Kidney glomerular epithelial cell (primary cell): ENCODE results near the gene SMIM24.
"Not testable (repeated sequence)": the region's sequence is repeated elsewhere in the genome, so short reads cannot be mapped to it uniquely, and the experiment has no call there.

Experiments used
- DNase-seq: peaks from one replicate; lab custom pipeline; 2025; lab: John Stamatoyannopoulos, UW

Gene SMIM24

DNA sequence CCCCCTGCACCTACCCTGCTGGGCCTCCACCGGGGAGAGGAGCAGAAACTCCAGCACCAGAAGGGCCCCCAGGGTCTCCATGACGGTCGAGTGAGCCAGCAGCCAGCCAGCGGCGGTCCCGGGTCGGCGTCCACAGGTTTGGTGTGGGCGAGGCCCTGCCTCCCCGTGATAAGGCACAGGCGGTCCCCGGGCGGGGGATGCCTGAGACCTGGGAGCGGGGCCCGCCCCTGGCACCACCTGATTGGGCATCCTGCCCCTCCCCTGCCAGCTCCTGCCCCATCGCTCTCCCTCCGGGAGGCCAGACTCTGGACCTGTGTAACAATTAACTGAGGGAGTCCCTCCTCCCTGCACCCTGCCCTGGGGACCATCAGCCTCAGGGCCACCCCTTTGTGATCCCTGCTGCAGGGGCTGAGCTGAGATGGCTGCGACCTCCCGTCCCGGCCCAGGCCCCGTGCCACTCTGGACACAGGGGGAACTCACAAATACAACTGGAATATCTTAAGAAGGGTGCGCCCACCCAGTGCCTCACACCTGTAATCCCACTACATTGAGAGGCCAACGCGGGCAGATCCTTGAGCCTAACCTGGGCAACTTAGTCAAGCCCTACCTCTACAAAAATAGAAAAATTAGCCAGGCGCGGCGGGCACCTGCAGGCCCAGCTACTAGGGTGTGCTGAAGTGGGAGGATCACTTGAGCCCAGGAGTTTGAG lies at the start of gene SMIM24:
Gene SMIM24 (minus strand): TSS at position 143 of the 709 bp plus-strand sequence. CDS start 62 bp downstream, at position 81.
- no peak for DNase-seq

DNA sequence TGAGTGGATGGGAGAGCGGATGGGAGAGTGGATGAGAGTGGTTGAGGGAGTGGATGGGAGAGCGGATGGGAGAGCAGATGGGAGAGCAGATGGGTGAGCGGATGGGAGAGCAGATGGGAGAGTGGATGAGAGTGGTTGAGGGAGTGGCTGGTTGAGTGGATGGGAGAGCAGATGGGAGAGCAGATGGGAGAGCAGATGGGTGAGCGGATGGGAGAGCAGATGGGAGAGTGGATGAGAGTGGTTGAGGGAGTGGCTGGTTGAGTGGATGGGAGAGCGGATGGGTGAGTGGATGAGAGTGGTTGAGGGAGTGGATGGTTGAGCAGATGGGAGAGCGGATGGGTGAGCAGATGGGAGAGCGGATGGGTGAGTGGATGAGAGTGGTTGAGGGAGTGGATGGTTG lies 49.0 kb upstream of the SMIM24 start:
- not testable (repeated sequence) for DNase-seq

DNA sequence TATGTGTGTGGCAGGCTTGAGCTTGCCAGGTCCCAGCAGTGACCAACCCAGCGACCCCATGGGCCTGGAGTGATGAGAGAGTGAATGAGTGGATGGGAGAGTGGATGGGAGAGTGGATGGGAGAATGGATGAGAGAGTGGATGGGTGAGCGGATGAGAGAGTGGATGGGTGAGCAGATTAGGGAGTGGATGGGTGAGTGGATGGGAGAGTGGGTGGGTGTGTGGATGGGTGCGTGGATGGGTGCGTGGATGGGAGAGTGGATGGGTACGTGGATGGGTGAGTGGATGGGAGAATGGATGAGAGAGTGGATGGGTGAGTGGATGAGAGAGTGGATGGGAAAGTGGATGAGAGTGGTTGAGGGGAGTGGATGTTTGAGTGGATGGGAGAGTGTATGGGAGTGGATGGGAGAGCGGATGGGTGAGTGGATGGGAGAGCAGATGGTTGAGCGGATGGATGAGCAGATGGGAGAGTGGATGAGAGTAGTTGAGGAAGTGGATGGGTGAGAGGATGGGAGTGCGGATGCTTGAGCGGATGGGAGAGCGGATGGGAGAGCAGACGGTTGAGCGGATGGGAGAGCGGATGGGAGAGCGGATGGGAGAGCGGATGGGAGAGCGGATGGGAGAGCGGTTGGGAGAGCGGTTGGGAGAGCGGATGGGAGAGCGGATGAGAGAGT lies 48.4 kb upstream of the SMIM24 start:
- DNase-seq: no peak

DNA sequence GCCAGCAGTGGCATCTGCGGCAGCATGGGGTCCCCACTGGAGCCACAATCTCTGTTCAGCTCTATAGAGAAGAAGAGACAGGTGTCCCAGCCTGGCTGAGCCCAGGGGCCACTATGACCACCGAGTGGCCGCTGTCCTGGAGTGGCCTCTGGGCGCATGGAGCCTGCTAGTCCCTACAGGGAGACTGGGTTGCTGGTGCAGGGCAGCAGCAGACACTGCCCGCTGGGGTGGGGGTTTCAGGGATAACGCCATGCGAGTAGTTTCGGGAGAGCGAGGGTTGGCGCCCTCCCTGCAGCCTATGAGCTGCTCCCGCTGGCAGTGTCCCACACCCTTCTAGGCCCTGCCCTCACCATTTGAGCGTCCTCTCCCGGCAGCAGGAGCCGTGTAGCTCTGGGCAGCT lies 47.8 kb upstream of the SMIM24 start:
- no peak for DNase-seq

DNA sequence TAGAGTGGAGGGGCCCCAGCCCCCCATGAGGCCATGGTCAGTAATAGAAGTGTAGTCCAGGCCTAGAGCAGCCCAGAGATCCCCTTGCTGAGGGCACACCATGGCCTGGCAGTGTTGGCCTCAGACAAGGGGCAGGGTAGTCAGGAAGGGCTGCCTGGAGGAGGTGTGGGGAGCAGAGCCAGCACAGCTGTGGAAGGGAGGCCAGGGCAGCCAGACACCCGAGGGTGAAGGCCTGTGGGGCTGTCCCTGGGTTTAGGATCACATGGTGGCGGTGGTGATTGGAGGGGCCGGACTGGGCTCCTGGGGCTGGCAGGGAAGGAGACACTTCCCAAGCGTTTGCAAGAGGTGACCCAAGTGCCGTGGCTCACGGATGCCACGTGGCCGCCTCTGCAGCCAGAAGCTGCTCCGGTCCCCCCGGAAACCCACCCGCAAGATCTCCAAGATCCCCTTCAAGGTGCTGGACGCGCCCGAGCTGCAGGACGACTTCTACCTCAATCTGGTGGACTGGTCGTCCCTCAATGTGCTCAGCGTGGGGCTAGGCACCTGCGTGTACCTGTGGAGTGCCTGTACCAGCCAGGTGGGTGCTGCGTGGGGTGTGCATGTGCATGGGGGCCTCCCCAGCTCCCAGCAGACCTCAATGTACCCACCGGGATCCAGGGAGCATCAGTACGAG lies 47.0 kb upstream of the SMIM24 start:
- no peak for DNase-seq

DNA sequence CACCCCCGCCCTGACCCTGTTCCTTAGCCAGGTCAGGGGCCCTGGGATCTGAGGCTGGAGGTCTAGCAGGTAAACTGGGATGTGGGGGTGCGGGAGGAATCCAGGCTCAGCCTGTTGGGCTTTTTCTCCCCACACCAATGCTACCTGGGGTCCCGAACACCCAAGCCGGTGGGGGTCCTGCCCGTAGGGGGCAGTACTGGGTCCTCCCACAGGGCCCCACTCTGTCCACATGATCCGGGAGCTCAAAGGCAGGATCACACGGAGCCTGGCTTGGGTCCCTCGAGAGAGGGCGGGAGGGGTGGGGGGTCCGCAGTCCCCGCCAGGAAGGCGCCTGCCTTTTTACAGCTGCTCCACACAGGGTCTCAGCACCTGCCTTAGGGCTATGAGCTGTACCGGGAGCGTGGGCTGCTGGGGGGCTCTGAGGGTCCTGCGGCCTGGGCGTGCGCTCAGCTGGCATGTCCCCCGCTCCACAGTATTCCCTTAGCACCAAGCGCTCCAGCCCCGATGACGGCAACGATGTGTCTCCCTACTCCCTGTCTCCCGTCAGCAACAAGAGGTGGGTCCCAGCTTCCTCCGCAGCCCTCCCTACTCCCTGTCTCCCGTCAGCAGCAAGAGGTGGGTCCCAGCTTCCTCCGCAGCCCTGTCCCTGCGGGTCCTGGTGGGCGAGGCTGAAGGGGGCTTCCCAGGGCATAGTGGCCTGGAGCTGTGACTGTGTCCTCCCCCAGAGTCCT lies 46.3 kb upstream of the SMIM24 start:
- DNase-seq: no peak

DNA sequence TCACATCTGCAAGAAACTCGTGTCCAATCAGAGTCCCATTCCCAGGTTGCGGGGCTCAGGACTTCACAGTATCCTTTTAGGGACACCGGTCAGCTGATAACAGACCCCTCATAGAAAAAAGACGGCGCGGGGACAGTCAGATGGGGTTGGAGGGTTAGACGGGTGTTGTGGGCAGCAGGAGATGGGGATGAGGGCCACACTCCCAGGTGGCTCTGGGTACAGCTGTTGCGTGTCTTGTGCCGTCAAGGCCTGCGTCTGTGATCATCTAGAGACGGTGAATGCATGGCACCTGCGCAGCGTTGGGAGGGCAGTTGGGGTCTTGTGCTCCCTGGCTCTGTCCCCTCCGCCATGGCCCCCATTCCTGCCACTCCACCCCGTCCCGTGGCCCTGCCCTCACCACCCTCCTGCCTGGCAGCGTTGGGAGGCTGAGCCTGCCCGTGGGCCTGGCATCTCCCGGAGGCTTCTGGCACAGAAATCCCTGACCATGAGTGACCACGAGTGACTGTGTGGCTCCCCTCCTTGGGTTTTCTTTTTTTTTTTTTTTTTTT lies 44.7 kb upstream of the SMIM24 start:
- DNase-seq: no peak

DNA sequence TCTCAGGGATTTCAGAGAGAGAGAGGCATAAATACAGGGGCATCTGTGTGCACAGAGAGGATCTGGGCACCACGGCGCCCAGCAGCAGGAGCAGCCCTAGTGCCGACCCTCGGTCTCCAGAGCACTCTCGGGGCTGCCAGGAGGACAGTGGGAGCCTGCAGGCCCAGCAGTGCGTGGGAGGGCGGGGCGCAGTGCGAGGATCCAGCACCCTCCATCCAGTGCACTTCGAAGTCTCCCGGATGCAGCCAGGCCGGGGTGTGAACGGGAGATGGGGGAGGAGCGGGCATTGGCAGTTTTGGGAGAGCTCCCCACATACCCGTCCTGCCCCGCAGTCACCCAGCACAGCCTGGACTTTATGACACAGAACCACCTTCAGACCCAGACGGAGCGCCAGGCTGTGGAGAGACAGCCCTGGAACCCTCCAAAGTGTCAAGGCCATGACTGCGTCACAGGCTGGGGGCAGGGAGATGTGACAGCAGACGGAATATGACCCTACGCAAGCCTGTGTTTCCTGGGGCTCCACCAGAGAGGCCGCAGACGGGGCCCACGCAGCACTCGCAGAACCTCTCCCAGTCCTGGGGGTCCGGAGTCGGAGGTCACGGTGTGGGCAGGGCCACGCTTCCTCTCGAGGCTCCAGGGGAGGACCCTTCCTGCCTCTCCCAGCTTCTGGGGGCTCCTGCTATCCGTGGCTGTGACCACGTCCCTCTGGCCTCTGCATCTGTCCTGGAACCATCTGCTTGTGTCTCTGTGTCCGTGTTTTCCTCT lies 43.9 kb upstream of the SMIM24 start:
- DNase-seq: no peak

DNA sequence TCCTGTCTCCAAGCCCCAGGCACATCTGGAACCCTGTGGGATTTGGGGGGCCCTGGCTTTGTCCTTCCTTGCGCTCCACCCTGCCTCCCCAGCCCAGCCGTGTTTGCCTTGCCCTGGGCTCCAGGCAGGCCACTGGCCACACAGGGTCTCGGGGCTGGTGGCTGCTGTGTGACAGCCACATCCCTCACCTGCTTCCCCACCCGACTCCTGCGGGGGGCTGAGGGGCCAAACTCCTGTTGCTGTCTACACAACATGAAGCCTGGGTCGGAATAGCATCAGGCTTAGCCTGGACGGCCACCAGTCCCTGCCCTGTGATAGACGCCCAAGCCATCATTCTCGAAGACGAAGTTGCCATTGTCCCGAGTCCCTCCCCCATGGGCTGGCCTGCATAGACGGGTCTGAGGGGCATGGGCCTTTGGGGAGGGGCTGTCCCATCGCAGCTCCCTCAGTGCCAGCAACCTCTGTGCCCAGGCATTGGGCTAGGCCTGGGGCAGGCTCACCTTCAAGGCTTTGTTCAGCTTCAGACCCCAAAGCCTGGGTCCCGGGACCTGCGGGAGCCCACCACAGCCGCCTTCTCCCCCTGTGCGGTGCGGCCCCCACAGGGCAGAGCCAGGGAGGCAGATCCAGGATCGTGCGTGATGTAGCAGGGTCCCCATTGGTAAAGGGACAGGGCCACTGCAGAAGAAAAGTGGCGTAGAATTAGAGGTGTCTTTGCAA lies 43.2 kb upstream of the SMIM24 start:
- DNase-seq: no peak

DNA sequence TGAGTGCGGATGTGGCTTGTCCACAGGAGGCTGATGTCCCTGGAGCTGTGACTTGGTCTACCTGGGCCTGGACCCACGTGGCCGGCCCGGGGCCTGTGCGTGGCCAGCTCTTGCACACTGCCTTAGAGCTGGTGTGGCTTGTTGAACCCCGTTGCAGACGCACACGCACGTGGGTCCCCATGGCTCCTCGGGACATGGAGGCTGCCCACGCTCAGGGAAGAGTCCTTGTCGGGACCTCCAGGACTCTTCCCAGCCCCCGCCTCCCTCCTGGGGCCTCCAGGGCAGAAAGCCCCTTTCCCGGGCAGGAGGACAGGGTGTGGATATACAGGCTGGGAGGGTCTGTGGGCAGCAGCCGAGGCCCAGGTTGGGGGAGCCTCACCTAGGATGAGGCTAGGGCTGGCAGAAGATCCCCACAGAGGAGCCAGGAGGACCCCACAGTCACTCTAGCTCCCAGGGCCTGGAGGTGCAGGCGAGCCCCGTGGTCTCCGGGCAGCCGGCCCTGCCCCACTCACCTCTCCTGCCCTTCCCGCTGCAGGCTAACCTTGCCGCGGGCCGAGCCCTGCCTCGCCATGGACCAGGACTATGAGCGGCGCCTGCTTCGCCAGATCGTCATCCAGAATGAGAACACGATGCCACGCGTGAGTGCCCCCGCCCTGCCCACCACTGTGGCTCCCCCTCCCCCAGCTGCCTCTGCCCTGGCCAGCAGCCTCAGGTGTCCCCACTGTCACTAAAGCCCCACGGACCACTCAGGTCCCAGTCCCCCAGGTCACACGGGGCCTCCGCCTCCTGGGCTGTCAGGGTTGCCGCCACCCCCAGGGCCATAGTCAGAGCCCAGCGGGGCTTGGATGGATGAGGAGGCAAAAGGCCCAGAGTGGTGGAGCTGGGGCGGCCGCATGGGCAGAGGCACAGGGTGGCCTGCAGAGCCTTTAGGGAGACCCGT lies 42.4 kb upstream of the SMIM24 start:
- no peak for DNase-seq

DNA sequence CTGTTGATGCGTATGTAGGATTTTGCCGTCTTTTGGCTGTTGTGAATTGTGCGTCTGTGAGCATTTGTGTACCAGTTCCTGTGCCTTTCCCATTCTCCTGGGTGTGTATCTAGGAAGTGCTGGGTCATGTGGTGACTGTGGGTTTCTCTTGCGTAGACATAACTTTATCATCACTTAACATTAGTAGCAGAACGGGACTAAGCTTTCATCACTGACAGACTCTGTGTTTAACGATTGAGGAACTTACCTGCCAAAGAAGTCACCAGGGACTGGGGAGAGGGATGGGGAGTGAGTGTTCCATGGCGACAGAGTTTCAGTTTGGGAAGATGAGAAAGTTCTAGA lies 40.8 kb upstream of the SMIM24 start:
- DNase-seq: no peak

DNA sequence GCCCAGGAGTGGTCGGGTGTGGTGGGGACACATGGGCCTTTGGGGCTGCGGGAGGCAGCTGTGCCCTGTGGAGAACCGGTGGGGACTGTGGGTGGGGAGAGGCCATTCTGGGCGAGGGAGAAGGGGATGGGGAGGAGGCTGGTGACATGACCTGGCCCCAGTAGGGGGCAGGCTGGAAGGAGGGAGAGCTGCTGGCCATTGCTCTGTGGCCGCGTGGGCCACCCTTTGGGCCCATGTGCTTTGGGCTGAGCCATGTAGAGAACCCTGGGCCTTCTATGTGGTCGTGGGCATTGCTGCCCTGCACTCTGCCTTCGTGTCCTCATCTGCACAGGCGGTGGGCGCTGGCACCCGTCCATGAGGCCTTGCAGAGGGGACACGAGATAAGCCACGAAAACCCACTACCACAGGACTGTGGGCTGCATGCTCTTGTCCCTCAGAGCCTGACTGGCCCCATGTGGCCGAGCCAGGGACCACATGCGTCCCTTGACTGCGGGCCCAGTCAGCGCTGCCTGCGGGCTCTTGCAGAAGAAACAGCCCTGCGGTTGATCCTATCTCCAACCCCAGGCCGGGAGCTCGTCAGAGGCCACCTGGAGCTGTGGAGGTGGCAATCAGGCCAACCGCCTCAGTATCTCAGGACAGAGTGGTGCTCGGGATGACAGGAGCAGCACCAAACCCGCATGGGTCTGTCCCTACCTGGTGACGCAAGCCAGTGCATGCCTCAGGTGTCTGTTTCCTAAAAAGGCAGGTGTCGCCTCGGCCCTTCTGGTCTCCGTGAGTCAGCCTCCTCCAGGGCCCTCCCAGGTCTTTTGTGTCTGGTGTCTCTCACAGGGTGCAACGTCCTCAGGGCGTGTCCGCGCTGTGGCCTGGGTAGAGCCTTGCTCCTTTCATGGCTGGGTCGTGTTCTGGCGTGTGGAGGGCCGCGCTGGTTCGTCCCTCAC lies 40.1 kb upstream of the SMIM24 start:
- no peak for DNase-seq

DNA sequence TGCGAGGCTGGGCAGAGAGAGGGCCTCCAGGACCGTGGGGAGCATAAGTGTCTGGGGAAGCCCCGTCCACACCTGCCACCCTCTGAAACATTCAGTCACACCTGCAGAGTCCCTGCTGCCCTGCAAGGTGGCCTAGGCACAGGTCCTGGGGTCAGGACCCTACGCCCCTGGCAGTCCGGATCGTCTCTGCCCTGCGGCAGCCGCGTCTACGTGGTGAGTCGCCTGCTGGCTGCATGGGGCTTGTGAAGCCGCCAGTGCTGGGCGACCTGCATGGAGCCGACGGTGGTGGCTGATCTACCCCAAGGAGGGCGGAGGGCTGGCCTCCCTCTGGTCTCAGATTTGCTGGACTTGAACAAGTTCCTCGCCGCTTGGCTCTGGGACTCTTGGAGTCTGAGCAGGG lies 38.8 kb upstream of the SMIM24 start:
- no peak for DNase-seq

DNA sequence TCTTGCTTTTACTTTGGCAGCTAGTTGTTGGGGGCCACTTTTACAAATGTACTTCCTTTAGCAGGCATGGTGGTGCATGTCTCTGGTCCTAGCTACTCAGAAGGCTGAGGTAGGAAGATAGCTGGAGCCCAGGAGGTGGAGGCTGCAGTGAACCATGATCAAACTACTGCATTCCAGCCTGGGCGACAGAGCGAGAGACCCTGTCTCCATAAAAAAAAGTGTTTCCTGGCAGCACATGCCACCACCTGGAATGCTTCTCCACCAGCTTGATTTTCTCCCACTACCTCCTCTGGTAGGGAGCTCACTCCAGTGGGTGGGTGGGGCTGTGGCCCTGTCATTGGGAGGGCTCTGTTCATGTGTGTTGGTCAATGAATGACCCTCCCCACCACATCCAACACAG lies 38.3 kb upstream of the SMIM24 start:
- DNase-seq: peak; percentile 37

DNA sequence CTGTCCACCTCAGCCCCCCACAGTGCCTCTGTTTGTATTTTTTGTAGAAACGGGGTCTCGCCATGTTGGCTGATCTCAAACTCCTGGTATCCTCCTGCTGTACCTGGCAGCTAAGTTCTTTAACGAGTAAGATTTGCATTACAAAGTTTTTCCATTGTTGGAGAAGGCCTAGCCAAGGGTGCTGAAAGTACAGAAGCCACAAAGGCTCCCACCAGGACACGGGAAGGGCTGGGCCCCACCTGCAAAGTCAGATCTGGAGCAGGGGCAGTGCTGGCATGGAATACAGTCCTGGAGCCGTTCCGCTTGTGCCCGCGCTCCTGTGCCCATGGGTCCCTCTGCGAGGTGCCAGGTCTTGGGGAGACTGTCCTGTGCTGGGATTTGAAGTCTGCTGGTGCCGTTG lies 37.9 kb upstream of the SMIM24 start:
- no peak for DNase-seq

DNA sequence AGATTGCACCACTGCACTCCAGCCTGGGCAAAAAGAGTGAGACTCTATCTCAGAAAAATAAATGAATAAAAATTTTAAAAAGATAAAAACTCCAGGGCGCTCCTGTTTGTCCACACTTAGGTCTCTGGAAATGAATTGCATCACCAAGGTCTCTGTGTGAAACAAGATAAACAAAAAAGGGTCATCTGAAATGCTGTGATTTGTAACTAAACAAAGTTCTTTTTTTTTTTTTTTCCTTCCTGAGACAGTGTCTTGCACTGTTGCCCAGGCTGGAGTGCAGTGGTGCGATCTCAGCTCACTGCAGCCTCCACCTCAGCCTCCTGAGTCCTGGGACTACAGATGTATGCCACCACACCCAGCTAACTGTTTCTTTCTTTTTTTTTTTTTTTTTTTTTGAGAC lies 37.3 kb upstream of the SMIM24 start:
- DNase-seq: no peak

DNA sequence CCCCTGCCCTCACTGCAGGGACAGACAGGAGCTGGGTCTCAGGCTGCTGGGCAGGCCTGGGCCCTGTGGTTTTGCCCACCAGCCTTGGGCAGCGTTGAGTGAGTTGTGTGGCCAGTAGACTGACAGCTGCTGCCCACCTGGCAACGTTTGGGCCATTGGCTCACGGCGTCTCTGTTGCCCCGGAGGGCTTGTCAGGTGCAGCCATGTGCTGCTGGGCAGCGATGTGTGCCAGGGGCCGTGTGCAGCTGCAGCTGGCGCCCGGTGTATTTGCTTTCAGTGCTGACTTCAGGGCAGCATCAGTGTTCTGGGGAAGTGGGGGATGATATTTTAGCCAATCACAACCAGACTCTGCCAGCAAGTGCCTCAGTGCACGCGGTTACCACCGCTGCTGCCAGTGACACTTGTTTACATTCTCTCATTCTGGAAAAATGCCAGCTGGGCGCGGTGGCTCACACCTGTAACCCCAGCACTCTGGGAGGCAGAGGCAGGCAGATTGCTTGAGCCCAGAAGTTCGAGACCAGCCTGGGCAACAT lies 36.4 kb upstream of the SMIM24 start:
- no peak for DNase-seq

DNA sequence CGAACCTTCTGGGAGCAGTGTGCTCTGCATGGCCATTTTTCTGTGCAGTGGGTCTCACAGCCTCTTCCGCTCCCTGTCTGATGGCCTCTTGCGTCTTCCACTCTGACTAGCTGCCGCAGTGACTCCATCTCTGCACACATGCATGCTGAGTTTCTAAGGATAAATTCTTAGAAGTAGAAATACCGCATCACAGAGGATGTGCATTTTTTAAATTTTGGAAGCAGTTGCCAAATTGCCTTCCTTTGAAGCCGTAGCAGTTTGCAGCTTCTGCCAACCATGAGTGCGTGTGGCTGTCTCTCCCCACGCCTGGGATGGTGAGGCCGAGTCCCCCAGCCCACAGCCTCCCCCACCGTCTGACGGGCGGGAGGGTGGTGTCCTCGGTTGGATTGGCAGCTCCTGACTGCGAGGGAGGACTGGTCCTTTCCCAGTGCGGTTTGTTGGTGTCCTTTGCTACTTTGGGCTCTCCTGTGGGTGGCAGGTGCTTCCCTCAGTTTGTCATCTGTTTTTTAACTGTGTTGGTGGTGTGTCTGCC lies 35.6 kb upstream of the SMIM24 start:
- DNase-seq: no peak
